ENCODE data around the gene SMIM31.

The SMIM31 gene

DNA sequence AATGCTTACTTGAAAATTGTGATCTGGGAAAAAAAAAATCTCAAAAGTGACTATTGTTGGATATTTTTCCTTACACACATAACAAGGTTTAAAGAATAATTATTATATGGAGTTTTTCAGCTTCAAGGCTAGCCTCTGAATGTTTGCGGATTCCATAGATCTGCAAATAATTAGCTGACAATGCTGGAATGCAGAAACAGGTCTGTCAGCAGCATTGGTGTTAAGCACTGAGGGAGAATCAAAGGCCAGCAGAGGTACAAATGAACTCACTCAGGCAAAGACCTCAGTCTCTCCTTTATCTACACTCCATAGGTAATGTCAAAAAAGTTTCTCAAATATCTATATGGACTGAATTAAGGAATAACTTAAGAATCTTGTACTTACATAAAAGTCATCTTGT lies 35.1 kb downstream of the SMIM31 start:
- no peak for DNase-seq

DNA sequence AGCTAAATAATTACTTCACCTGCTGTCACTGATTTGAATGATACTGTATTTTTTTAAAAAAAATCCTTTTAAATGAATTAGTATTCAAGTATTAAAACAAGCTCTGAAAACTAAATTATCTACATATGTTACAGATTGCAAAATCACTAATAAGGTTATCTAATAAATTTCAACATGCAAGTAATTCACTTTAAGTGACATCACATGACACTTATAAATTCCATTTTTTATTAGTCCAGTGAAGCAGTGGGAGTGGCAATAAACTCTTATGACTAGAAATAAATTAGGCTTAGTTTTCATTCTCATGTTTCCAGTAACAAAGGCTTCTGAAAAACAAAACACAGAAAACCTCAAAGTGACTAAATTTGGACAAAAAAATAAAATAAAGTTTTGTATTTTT lies 36.3 kb downstream of the SMIM31 start:
- no peak for DNase-seq

DNA sequence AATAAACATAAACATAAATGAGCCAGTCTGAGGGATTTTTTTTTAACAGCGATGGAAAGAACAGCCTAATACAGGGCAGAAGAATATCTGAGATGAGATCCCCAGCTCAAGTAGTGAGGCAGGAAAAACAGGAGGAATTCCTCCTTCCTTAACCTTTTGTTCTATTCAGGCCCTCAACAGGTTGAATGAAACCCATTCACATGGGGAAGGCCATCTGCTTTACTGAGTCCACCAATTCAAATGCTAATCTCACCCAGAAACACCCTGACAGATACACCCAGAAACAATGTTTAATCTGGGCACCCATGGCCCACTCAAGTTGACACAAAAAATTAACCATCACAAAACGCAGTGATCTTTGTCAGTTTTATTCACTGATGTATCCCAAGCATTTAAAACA lies 45.5 kb downstream of the SMIM31 start:
- DNase-seq = no peak

DNA sequence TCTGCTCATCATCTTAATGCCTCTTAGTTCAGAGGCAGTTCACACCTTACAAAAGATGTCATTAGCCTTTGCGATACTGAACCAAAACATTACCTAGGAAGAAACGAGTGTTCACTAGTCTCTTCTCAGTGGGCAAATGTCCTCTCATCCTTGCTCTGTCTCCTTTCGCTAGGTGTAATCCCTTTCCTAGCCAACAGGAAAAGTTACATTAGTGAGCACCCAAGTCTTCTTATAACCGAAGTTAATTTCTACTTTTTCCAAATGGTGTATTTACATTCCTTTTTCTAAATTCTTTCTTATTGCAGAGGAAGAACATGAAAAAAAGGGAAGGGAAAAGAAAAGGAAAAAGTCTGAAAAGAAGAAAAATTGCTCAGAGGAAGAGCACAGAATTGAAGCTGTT lies 46.9 kb downstream of the SMIM31 start:
- DNase-seq = no peak

DNA sequence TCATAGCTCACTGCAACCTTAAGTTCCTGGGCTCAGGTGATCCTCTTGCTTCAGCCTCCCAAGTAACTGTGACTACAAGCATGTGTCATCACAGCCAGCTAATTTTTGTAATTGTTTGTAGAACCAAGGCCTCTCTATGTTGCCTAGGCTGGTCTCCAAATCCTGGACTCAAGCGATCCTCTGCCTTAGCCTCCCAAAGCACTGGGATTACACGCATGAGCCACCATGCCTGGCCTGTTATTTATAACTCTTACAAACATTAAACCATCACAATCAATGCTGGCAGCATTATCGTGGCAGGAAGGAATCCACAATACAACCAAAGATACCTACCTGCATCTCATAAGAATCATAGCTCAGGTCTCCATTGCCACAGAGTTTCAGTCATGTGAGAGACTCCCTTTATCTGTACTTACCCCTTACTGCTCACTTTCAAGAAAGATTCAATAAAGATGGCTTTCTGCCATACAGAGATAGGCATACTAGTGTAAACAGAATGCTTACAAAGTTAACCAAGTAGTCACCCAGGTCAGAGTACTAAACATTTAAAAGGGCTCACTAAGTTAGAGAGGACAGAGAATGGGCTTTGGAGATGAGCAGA lies 48.5 kb downstream of the SMIM31 start:
- no peak for DNase-seq

DNA sequence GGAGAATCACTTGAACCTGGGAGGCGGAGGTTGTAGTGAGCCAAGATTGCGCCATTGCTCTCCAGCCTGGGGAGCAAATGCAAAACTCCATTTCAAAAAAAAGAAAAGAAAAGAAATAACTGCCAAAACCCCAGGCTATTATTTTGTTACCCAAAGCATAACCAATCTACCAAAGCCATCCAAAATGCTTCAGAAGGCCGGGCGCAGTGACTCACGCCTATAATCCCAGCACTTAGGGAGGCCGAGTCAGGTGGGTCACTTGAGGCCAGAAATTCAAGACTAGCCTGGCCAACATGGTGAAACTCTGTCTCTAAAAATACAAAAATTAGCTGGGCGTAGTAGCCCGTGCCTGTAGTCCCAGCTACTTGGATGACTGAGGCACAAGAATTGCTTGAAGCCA lies 49.8 kb downstream of the SMIM31 start:
- no peak for DNase-seq

DNA sequence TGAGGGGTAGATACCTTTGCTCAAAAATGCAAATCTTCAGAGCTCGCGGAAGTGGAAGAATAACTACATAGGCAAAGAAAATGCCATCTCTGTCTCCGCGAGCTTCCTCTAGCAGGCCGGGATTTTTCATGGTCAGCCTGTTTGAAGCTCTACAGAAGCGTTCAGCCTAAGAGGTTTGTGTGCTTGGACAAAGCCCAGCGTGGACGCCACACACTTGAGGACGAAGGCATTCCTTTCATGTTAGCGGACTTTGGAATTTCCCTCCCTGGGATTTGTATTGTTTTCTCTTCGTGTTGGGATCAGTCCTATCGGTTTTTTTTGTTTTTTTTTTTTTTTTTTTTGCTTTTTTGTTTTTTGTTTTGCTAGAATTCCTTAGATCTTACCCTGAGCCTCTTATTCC lies 53.7 kb downstream of the SMIM31 start:
- no peak for DNase-seq

DNA sequence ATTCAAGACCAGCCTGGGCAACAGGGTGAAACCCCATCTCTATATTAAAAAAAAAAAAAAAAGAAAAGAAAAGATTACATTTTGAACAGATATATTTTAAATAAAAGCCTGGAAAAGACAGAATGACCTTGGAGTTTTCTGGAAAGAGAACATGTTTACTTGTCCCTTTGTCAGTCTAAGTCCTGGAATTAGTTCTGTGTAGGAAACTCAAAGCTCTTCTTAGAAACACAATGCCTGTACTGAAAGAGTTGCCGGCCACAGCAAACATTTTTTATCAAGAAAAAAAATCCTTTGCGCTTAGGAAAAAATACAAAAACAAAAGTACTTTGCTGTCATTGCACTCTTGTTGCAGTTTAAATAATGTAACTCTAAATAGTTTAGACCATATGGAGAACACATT lies 59.6 kb downstream of the SMIM31 start:
- DNase-seq = no peak

DNA sequence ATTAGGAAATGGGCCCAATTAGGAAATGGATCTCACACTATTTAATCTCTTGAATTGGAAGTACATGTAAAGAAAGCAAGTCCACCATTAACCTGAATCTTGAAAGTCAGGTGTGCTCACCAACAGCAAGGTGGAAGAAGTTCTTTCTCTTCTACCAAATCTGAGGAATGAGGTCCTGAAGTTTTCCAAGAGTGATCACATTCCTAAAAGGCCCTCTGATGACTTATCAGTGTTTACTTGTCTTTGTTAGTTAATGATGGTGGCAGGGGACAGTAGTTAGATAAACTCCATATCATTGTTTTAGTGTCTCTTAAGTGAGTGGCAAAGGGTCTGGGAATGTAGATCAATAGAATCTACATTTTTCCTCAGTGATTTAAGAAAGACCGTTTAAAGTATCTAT lies 61.8 kb downstream of the SMIM31 start:
- no peak for DNase-seq

DNA sequence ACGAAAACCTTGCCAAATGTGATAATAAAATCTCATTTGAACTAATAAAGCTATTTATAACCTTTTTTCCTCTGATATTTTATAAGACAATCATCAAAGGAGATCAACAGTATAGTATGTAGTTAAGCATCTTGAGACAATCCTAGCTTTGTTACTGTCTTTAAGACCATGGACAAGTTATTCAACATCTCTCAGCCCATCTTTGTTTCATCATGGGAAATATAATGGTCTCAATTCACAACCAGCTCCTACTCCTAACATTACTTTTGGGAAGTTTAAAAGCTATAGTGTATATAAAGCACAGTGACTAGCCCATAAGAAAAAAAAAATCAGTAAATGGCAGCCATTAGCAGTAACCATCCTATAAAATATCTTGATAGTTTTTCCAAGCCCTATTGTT lies 65.4 kb downstream of the SMIM31 start:
- no peak for DNase-seq

DNA sequence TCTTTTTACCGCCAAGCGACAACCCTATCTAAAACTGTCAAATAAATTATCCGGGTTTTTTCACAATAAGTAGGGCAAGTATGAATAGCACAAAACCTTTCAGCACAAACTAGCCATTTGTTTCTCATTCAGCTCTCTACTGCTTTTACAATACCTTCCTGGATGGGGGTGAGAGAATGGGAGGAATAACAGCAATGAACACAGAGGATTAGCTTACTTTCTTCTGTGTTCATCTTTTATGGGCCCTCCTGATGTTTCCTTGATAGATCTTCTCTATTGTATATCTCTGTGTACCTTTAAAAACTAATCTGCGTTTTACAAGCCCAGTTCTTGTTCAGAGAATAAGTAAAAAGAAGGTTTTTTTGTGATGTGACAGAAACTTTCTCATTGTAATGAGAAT lies 67.8 kb downstream of the SMIM31 start:
- no peak for DNase-seq

DNA sequence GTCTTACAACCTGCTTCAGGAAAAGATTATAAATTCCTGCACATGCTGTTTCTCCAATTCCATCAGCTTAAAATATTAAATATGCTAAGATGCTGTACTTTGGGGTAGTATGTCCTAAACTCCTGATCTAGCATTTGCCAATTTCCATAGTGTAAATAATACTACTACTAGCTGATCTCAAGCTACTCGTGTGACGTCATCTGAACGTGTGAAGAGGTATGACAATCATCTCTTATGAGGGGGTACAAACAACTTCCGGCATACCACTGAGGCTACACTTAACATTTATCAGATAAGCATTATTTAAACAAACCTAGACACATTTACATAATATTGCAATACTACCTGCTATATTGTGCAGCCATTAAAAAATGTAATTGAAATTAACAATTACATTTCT lies 70.7 kb downstream of the SMIM31 start:
- no peak for DNase-seq

DNA sequence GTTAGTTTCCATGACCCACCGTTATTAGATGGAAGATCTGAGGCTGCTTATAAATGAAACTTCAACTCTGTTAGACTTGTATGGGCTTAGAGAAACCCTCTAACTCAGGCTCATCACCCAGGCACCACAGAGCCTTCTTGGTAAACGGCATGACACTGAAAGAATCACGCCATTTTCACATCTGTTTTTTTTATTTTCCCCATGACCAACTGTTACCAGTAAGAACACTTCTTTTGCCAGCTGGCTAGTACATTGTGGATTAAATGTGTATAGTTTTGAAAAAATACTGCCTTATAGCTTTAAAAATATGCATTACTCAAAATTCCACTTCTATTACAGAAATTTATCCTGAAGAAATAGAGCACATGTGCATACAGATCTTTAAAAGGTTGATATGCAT lies 75.0 kb downstream of the SMIM31 start:
- DNase-seq = no peak

DNA sequence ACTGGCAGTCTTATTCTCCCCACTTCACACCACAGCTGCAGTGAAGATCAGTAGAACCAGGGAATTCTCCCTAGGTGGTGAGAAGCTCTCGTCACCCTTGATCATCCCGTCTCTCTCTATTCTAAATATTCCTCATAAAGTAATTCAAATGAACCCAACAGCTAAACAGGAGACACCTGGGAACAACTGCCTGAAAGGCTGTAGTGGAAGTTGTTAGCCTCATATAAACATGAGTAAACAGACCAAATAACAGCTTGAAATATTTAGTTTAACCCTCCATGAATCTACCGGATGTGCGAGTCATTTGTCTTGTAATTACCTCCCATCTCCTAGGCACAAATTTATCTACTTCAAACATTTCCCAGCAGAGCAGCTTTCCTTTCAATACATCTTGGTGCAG lies 92.6 kb downstream of the SMIM31 start:
- no peak for DNase-seq

DNA sequence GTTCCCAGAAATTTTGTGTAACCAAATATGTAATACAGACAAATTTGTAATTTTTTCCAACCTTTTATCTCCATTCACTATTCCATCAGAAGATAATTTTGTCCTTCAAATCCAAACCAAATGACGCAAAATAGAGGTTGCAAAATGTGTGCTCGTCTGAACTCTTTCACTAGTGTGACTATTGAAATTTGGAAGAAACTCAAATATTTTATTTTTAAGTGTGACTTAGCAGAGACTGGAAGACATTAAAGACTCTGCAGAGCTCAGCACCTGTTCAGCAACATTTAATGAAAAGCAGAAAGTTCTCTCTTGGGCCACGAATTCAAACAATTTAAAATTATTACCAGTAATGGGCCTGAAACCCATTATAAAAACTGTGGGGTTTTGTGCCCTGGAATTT lies 93.1 kb downstream of the SMIM31 start:
- no peak for DNase-seq

DNA sequence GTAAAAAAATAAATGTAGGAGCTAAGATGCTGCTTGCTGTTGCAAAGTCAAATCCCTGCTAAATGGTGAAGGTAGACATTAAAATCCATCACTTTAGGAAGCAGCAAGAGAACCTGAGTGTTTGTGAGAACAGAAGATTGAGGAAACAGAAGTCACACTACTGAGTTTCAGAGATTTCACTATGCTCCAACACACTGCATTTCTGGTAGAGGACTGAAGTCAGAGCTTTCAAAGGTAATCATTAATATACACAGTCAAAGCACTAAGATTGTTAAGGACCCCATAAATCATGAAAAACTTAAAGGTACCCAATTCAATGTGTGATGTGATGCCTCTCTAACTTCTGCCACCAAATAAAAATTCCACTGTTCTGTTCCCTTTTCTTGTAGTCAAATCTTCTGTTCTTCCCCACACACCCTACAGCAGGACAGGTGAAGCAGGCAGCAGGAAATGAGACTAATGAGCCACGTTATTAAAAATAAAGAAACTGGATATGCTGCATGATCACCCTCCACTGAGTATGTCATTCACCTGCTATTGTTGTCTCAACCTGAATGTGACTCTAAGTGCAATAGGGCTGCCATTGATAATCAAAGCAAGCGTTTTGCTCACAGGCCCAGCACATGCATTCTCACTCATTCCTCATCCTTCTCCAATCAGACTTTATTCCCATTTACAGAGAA lies 94.2 kb downstream of the SMIM31 start:
- no peak for DNase-seq

Data from NCI-H2227 treated with DMSO at 0.1 percent for 48 hours (cell line).